HL-60 (cell line): ENCODE results near the gene GZMM.
A peak's percentile ranks its signal among the peaks of the same experiment; 100 is the strongest.

Experiments used
- DNase-seq, 2 experiments: peaks; one replicate each; pipeline ENCODE4 v3.0.0-alpha.2; 2010 to 2020; ENCODE audit warnings: low read depth in 1 of 2, low spot score in 1 of 2
- H3K27ac ChIP-seq: fragments of 250-450 bp; sonication (Bioruptor Pico); replicated peaks from 2 replicates; pipeline ENCODE4 v1.5.1; 2020; ENCODE audit warnings: mild to moderate bottlenecking, moderate library complexity
- H3K27me3 ChIP-seq: fragments of 250-450 bp; sonication (Bioruptor Pico); 2 replicates; pipeline ENCODE4 v1.5.1; 2021; ENCODE audit warnings: mild to moderate bottlenecking, moderate library complexity; ENCODE audit not compliant: insufficient read depth, poor library complexity, severe bottlenecking
- H3K4me3 ChIP-seq: replicated peaks from 2 replicates; pipeline ENCODE4 v1.5.1; 2011; ENCODE audit warnings: mild to moderate bottlenecking, control low read depth, low read length; ENCODE audit not compliant: insufficient read depth
- GABPA ChIP-seq: IDR thresholded peaks from 2 replicates; pipeline ENCODE4 v1.6.1; 2012; ENCODE audit warnings: low read depth
- POLR2AphosphoS5 ChIP-seq: IDR thresholded peaks from 2 replicates; pipeline ENCODE4 v1.6.1; 2012; ENCODE audit warnings: low read depth
- SPI1 ChIP-seq: IDR thresholded peaks from 2 replicates; pipeline ENCODE4 v1.6.1; 2012; ENCODE audit warnings: low read depth, mild to moderate bottlenecking, borderline replicate concordance
- TF ChIP-seq, protein P1 (sequence below): IDR thresholded peaks from 2 replicates; pipeline ENCODE4 v1.6.1; 2012; ENCODE audit warnings: low read depth; ENCODE audit not compliant: insufficient replicate concordance
- TF ChIP-seq, protein P2 (sequence below): IDR thresholded peaks from one replicate; pipeline ENCODE4 v1.5.1; 2011; ENCODE audit warnings: low read length, control low read depth, inconsistent platforms; ENCODE audit not compliant: insufficient read depth

Gene GZMM

DNA sequence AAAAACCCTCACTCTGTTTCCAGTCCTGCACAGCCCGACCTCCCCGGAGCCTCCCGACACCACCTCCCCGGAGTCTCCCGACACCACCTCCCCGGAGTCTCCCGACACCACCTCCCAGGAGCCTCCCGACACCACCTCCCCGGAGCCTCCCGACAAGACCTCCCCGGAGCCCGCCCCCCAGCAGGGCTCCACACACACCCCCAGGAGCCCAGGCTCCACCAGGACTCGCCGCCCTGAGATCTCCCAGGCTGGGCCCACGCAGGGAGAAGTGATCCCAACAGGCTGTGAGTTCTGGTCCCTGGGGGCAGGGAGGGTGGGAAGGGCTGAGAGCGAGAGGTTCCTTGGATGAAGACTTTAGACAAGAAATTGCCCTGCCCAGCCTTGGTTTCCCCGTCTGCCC, 42.2 kb upstream of the GZMM start:
- H3K27me3 ChIP-seq, result peaks cover 14% of the 10 kb centered on the region
- H3K4me3 ChIP-seq, result no peak overlapping the region
- H3K27ac ChIP-seq, result no peak overlapping the region
- DNase-seq, result no peak
- TF ChIP-seq SPI1 (no peak), POLR2AphosphoS5 (no peak), GABPA (no peak)
- TF ChIP-seq, protein P1, sequence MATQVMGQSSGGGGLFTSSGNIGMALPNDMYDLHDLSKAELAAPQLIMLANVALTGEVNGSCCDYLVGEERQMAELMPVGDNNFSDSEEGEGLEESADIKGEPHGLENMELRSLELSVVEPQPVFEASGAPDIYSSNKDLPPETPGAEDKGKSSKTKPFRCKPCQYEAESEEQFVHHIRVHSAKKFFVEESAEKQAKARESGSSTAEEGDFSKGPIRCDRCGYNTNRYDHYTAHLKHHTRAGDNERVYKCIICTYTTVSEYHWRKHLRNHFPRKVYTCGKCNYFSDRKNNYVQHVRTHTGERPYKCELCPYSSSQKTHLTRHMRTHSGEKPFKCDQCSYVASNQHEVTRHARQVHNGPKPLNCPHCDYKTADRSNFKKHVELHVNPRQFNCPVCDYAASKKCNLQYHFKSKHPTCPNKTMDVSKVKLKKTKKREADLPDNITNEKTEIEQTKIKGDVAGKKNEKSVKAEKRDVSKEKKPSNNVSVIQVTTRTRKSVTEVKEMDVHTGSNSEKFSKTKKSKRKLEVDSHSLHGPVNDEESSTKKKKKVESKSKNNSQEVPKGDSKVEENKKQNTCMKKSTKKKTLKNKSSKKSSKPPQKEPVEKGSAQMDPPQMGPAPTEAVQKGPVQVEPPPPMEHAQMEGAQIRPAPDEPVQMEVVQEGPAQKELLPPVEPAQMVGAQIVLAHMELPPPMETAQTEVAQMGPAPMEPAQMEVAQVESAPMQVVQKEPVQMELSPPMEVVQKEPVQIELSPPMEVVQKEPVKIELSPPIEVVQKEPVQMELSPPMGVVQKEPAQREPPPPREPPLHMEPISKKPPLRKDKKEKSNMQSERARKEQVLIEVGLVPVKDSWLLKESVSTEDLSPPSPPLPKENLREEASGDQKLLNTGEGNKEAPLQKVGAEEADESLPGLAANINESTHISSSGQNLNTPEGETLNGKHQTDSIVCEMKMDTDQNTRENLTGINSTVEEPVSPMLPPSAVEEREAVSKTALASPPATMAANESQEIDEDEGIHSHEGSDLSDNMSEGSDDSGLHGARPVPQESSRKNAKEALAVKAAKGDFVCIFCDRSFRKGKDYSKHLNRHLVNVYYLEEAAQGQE, result no peak
- TF ChIP-seq, protein P2, sequence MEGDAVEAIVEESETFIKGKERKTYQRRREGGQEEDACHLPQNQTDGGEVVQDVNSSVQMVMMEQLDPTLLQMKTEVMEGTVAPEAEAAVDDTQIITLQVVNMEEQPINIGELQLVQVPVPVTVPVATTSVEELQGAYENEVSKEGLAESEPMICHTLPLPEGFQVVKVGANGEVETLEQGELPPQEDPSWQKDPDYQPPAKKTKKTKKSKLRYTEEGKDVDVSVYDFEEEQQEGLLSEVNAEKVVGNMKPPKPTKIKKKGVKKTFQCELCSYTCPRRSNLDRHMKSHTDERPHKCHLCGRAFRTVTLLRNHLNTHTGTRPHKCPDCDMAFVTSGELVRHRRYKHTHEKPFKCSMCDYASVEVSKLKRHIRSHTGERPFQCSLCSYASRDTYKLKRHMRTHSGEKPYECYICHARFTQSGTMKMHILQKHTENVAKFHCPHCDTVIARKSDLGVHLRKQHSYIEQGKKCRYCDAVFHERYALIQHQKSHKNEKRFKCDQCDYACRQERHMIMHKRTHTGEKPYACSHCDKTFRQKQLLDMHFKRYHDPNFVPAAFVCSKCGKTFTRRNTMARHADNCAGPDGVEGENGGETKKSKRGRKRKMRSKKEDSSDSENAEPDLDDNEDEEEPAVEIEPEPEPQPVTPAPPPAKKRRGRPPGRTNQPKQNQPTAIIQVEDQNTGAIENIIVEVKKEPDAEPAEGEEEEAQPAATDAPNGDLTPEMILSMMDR, result no peak

DNA sequence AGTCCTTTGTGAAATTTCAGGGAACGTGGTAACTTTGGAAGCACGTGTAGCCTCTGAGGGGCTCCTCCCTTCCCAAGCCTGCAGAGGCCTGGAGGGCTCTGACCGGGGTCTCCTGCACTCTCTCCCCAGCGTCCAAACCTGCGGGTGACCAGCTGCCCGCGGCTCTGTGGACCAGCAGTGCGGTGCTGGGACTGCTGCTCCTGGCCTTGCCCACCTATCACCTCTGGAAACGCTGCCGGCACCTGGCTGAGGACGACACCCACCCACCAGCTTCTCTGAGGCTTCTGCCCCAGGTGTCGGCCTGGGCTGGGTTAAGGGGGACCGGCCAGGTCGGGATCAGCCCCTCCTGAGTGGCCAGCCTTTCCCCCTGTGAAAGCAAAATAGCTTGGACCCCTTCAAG, 39.2 kb upstream of the GZMM start:
- TF ChIP-seq, protein P2, result no peak
- TF ChIP-seq SPI1 (no peak), POLR2AphosphoS5 (no peak), GABPA (no peak)
- TF ChIP-seq, protein P1, result no peak
- no peaks in the 10 kb centered on the region for H3K27me3 ChIP-seq
- no peak overlapping the region for H3K27ac ChIP-seq
- no peak for DNase-seq
- no peak overlapping the region for H3K4me3 ChIP-seq

DNA sequence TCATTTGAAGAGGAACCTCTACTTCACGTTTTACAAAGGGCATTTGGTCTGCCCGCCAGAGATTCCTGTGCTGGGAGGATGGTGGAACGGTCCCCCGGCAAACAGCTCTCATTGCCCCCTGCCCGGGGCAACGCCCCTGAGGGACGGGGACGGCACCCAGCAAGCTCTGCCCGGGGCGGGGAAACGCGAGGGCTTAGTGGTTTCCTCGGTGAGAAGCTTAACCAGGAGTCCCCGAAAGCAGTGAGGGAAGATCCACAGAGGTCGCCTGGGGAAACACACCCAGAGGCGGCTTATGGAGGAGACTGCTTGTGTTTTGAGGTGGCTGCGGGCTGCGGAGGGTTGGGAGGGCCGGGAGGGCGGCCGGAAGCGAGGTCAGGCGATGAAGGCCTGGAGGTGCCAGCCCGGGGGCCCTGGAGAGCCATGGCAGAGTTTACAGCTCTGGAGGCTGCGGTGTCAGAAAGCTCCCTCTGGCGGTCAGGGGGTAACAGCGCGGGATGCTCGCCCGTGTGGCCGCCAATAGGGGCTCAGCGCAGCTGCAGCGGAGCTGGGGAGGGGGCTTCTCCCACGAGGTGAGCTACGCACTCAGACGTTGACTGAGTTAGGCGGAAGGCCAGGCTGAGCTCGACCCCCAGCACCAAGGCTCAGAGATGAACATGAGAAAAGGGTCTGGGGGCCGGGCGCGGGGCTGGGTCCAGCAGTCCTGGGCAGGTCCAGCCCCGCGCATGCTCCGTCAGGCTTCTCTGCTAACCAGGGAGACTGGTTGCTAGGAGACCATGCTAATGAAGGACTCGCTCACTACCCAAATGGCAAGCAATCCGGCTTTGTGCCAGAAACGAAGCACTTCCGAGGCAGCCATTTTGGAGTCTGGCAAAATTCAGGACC, 37.2 kb upstream of the GZMM start:
- DNase-seq, result peak; percentile 98
- TF ChIP-seq POLR2AphosphoS5, result peak; percentile 9; the same call in 1 of the 2 replicates
- TF ChIP-seq, protein P1, result no peak
- TF ChIP-seq, protein P2, result peak; percentile 96
- Histone ChIP-seq H3K27ac (peak overlapping the region; percentile 98), H3K27me3 (no peaks in the 10 kb centered on the region), H3K4me3 (peak overlapping the region; percentile 94)
